ENCODE measurements around the gene SPHKAP. TPM values are rescaled to one million over a fixed set of nuclear protein-coding genes. Genes with fewer than 3 reads are reported as not detected.

Gene SPHKAP
- polyA plus RNA-seq, 1 donor (not counting 4 experiments of a cell fraction or from before 2014, with no cell fraction given) = not detected

DNA sequence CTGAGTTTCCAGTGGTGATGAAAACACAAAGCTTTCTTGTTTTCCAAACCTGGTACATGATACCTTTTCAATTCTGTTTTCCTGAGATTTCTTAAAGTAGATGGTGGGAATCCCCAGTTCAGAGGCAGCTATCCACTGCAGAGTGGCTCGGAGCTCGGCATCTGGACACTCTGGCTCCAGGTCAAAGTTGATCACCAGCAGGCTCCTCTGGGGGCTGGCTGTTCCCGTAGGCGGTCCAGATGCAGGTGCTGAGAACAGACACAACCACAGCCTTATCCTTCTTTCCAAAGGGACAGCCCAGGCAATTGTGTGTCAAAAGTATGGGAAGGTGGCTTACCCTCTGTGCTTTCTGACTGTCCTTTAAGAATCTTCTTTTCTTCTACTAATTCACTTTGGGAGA is 190.6 kb downstream of the SPHKAP start:
- Histone ChIP-seq H4K20me1 (ENCODE audit: control insufficient read depth, extremely low read depth, insufficient read depth, low read length) (no peaks in the 10 kb centered on the region), H3K27me3 (ENCODE audit: control insufficient read depth, extremely low read depth, insufficient read depth, low read length) (no peaks in the 10 kb centered on the region)

DNA sequence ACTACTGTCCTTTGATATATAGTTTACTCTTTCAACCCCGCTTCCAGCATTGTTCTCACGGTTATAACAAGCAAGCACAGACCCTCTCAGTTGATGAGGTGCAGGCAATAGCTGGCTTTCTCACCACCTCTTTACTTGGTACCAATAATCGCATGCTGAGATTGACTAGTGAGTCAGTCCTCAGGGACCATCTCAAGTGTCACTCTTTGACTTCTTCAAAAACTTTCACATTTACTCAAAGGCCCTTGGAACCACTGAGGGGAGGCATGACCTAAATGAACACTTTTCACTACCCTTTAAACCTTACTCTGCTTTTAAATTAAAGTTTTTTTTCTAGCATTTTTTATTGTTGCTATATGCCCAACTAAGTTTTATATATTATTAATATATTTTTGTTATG is 208.2 kb downstream of the SPHKAP start:
- Histone ChIP-seq H3K79me2 (ENCODE audit: control insufficient read depth, insufficient read depth, low read length) (no peaks in the 10 kb centered on the region), H4K20me1 (ENCODE audit: control insufficient read depth, extremely low read depth, insufficient read depth, low read length) (no peaks in the 10 kb centered on the region), H3K36me3 (ENCODE audit: control insufficient read depth in 2 of 2, extremely low read depth in 1 of 2, insufficient read depth in 2 of 2, low read length in 2 of 2) (no peaks in the 10 kb centered on the region), H3K9me1 (ENCODE audit: control insufficient read depth, extremely low read depth, insufficient read depth, low read length) (no peaks in the 10 kb centered on the region), H2AFZ (ENCODE audit: control insufficient read depth, low read length) (no peak overlapping the region), H3K9me3 (ENCODE audit: control insufficient read depth, low read depth, low read length) (no peaks in the 10 kb centered on the region), H3K4me3 (ENCODE audit: control insufficient read depth in 2 of 3, extremely low read depth in 1 of 3, insufficient read depth in 2 of 3, low read depth in 1 of 3, low read length in 3 of 3) (no peak overlapping the region), H3K9ac (ENCODE audit: control insufficient read depth, extremely low read depth, insufficient read depth, low read length) (no peak overlapping the region), H3K4me2 (ENCODE audit: control insufficient read depth, extremely low read depth, insufficient read depth, low read depth, low read length) (no peak overlapping the region), H3K4me1 (ENCODE audit: control insufficient read depth, extremely low read depth, insufficient read depth, low read length) (no peaks in the 10 kb centered on the region), H3K27ac (ENCODE audit: control insufficient read depth, insufficient read depth, low read length) (no peak overlapping the region), H3K27me3 (ENCODE audit: control insufficient read depth, extremely low read depth, insufficient read depth, low read length) (no peaks in the 10 kb centered on the region)
- DNase-seq (ENCODE audit: low read depth, low spot score) = no peak
- FAIRE-seq = no peak
- dilution Hi-C loops (cut with MboI; ENCODE audit: extremely low pct_ligation_motif_present, low sequenced_read_pairs) = no loop called here
- TF ChIP-seq EZH2 (IDR thresholded peaks at IDR 0.05; ENCODE audit: low read length) = no peak
- TF ChIP-seq, protein P1, sequence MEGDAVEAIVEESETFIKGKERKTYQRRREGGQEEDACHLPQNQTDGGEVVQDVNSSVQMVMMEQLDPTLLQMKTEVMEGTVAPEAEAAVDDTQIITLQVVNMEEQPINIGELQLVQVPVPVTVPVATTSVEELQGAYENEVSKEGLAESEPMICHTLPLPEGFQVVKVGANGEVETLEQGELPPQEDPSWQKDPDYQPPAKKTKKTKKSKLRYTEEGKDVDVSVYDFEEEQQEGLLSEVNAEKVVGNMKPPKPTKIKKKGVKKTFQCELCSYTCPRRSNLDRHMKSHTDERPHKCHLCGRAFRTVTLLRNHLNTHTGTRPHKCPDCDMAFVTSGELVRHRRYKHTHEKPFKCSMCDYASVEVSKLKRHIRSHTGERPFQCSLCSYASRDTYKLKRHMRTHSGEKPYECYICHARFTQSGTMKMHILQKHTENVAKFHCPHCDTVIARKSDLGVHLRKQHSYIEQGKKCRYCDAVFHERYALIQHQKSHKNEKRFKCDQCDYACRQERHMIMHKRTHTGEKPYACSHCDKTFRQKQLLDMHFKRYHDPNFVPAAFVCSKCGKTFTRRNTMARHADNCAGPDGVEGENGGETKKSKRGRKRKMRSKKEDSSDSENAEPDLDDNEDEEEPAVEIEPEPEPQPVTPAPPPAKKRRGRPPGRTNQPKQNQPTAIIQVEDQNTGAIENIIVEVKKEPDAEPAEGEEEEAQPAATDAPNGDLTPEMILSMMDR (optimal IDR thresholded peaks at IDR 0.05 in 1 of 3, IDR thresholded peaks at IDR 0.05 in 1 of 3, conservative IDR thresholded peaks at IDR 0.05 in 1 of 3; ENCODE audit: extremely low read depth in 1 of 3, insufficient read depth in 2 of 3, low read length in 3 of 3) = no peak

More for the DNA sequence above, 190.6 kb downstream of the SPHKAP start:
- DNase-seq (ENCODE audit: low read depth, low spot score) (no peak), FAIRE-seq (no peak)
- H3K9ac ChIP-seq (ENCODE audit: control insufficient read depth, extremely low read depth, insufficient read depth, low read length) = no peak overlapping the region
- H3K4me2 ChIP-seq (ENCODE audit: control insufficient read depth, extremely low read depth, insufficient read depth, low read depth, low read length) = no peak overlapping the region
- no peaks in the 10 kb centered on the region for H3K36me3 ChIP-seq (ENCODE audit: control insufficient read depth in 2 of 2, extremely low read depth in 1 of 2, insufficient read depth in 2 of 2, low read length in 2 of 2)
- dilution Hi-C loops (cut with MboI; ENCODE audit: extremely low pct_ligation_motif_present, low sequenced_read_pairs) = no loop called here
- TF ChIP-seq EZH2 (IDR thresholded peaks at IDR 0.05; ENCODE audit: low read length) = no peak
- TF ChIP-seq, protein P1 (optimal IDR thresholded peaks at IDR 0.05 in 1 of 3, IDR thresholded peaks at IDR 0.05 in 1 of 3, conservative IDR thresholded peaks at IDR 0.05 in 1 of 3; ENCODE audit: extremely low read depth in 1 of 3, insufficient read depth in 2 of 3, low read length in 3 of 3) = no peak
- H3K4me1 ChIP-seq (ENCODE audit: control insufficient read depth, extremely low read depth, insufficient read depth, low read length) = no peaks in the 10 kb centered on the region
- H3K4me3 ChIP-seq (ENCODE audit: control insufficient read depth in 2 of 3, extremely low read depth in 1 of 3, insufficient read depth in 2 of 3, low read depth in 1 of 3, low read length in 3 of 3) = no peak overlapping the region
- H3K79me2 ChIP-seq (ENCODE audit: control insufficient read depth, insufficient read depth, low read length) = no peaks in the 10 kb centered on the region
- H3K9me1 ChIP-seq (ENCODE audit: control insufficient read depth, extremely low read depth, insufficient read depth, low read length) = no peaks in the 10 kb centered on the region
- no peak overlapping the region for H2AFZ ChIP-seq (ENCODE audit: control insufficient read depth, low read length)
- H3K27ac ChIP-seq (ENCODE audit: control insufficient read depth, insufficient read depth, low read length) = no peak overlapping the region
- no peaks in the 10 kb centered on the region for H3K9me3 ChIP-seq (ENCODE audit: control insufficient read depth, low read depth, low read length)

Data from keratinocyte (primary cell).